Osteoblast (primary cell): ENCODE results near the gene CSNK2B. TPM values are rescaled to one million over a fixed set of nuclear protein-coding genes. Genes with fewer than 3 reads are reported as not detected.

Experiments
- DNase-seq: peaks from one replicate; pipeline ENCODE4 v3.0.0; 2011; ENCODE audit warnings: low spot score, mixed read lengths; ENCODE audit not compliant: insufficient read length; ENCODE audit errors: missing footprints
- H2AFZ ChIP-seq: 2 replicates; pipeline ENCODE4 v1.6.0; 2011; ENCODE audit warnings: mild to moderate bottlenecking, low read length
- H3K27ac ChIP-seq: 2 replicates; pipeline ENCODE4 v1.5.1; 2011; ENCODE audit warnings: mild to moderate bottlenecking, low read depth, low read length, moderate library complexity
- H3K27me3 ChIP-seq: 2 replicates; pipeline ENCODE4 v1.6.0; 2012; ENCODE audit warnings: mild to moderate bottlenecking, control low read depth, inconsistent platforms, low read length, moderate library complexity; ENCODE audit not compliant: insufficient read depth
- H3K36me3 ChIP-seq: 2 replicates; pipeline ENCODE4 v1.5.1; 2011; ENCODE audit warnings: mild to moderate bottlenecking, low read length, control low read depth, moderate library complexity; ENCODE audit not compliant: insufficient read depth
- H3K4me1 ChIP-seq: 2 replicates; pipeline ENCODE4 v1.5.1; 2011; ENCODE audit warnings: mild to moderate bottlenecking, low read length, control low read depth, moderate library complexity; ENCODE audit not compliant: insufficient read depth
- H3K4me2 ChIP-seq: 2 replicates; pipeline ENCODE4 v1.6.0; 2011; ENCODE audit warnings: mild to moderate bottlenecking, low read length; ENCODE audit not compliant: insufficient read depth
- H3K4me3 ChIP-seq: fragments of 200-600 bp; sonication (generic); 3 replicates; pipeline ENCODE4 v1.5.1; 2012; ENCODE audit warnings: mild to moderate bottlenecking, low read length, inconsistent platforms; ENCODE audit not compliant: insufficient read depth
- H3K79me2 ChIP-seq: 2 replicates; pipeline ENCODE4 v1.6.0; 2012; ENCODE audit warnings: mild to moderate bottlenecking, low read length, control low read depth, inconsistent platforms; ENCODE audit not compliant: insufficient read depth
- H3K9me3 ChIP-seq: 2 replicates; pipeline ENCODE4 v1.5.1; 2011; ENCODE audit warnings: low read depth, low read length, control low read depth
- H4K20me1 ChIP-seq: 2 replicates; pipeline ENCODE4 v1.6.0; 2012; ENCODE audit warnings: mild to moderate bottlenecking, low read length, control low read depth; ENCODE audit not compliant: insufficient read depth
- CTCF ChIP-seq: IDR thresholded peaks from 2 replicates; pipeline ENCODE4 v1.5.1; 2011; ENCODE audit warnings: mild to moderate bottlenecking, low read depth, low read length, moderate library complexity; ENCODE audit errors: extremely low read depth
- total RNA-seq: library from RNA; depleted of rRNA; stranded (reverse); fragments of >200 nt; gene quantifications from 2 replicates; pipeline ENCODE4 v1.2.3, GENCODE V29; 2012

The CSNK2B gene
- total RNA-seq, 1 donor = 150 TPM

DNA sequence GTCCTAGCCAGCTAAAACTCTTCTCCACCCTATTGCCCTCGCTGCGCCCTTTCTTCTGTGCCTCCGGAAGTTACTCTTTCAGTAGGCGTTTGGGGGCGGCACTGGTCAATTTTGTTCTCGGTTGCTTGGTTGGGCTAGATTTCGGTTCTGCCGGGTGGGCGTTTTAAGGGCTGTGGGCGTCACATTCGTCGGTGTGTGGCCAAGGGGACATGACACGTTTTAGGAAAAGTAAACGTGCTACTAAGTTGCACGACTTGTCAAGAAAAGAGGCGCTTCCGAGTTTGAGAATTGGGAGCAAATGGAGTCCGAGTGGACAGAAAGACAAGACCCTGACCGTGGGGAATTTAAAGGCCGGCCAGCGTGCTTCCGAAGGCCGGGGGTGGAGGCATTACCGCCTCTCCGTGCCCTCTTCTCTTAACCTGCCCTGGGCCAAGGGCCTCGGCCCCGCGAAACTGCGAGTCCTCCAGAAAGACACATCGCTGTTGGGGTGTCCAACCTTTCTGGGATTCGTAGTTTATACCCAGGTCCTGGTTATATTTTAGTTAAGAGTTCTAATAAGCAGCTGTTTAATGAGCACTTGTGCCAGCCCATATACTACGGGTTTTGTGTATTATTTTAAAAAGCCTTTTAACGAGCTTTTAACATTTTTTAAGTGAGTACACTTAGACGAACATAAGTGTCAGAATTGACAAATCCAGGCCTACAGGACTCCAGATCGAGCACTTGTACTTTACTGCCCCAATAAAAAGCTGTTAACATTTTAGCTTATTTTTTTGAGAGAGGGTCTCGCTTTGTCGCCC lies 12.8 kb upstream of the CSNK2B start:
- DNase-seq = peak; percentile 98
- peak overlapping the region; percentile 95 for H3K4me3 ChIP-seq

GRCh38 chr6:31654574-31655348 lies 11.1 kb upstream of the CSNK2B start:
- H3K79me2 ChIP-seq = peaks cover 75% of the 10 kb centered on the region
- H3K27me3 ChIP-seq = no peaks in the 10 kb centered on the region
- no peak overlapping the region for H3K27ac ChIP-seq
- no peaks in the 10 kb centered on the region for H3K9me3 ChIP-seq
- no peak for DNase-seq
- H2AFZ ChIP-seq = no peak overlapping the region
- TF ChIP-seq CTCF = no peak
- no peak overlapping the region for H3K4me3 ChIP-seq
- no peak overlapping the region for H3K4me2 ChIP-seq
- peaks cover 12% of the 10 kb centered on the region for H3K36me3 ChIP-seq
- peaks cover 32% of the 10 kb centered on the region for H3K4me1 ChIP-seq
- peaks cover 18% of the 10 kb centered on the region for H4K20me1 ChIP-seq

More for the DNA sequence above, 12.8 kb upstream of the CSNK2B start:
- Histone ChIP-seq H3K4me1 (peaks cover 21% of the 10 kb centered on the region), H4K20me1 (peaks cover 14% of the 10 kb centered on the region), H3K27ac (peak overlapping the region; percentile 99), H3K36me3 (peaks cover 27% of the 10 kb centered on the region), H3K9me3 (no peaks in the 10 kb centered on the region), H3K4me2 (peak overlapping the region; percentile 92), H2AFZ (peak overlapping the region; percentile 88), H3K79me2 (peaks cover 73% of the 10 kb centered on the region), H3K27me3 (no peaks in the 10 kb centered on the region)
- peak; percentile 6 for TF ChIP-seq CTCF

DNA sequence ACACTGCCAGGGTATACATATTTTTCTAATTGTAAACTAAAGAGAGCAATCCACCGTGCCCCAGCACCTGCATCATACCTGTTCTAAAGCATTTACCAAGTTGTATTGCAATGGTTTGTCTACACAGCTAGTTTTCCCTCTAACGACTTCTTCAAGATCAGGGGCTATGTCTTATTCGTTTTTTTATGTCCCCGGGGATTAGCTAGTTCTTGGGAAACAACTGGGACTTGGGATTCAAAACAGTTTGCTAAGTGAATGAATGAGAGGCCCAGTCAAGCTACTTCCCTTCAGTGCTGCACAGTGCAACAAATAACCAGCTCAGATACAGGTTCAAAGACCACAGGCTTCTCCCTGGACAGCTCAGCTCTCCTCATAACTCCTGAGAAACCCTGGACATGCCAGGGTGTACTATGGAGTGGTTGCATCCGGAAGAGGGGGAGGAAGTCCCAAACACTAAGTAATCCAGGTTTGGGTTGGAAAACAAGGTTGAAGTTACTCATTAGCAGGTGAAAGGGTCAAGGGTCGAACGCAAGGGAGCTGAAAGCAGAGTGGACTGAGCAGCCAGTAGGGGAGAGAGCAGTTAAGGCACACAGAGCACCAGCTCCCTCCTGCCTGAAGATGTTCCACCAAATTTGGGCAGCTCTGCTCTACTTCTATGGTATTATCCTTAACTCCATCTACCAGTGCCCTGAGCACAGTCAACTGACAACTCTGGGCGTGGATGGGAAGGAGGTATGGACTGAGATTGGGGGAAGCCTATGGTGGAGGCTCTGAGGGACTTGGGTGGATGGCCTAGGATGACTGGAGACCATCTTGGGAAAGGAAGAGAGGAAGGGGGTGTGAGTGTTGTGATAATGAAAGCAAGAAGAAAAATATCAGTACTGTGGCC lies 10.3 kb upstream of the CSNK2B start, which contains the start of gene APOM:
Gene APOM (plus strand): TSS at position 546 of the 889 bp plus-strand sequence. CDS start 73 bp downstream, at position 619.
- no peak for DNase-seq
- Histone ChIP-seq H3K27ac (no peak within 1 kb of the TSS), H4K20me1 (peaks cover 22% of the 10 kb centered on the region), H3K79me2 (peaks cover 75% of the 10 kb centered on the region), H3K9me3 (no peaks in the 10 kb centered on the region), H3K4me3 (no peak within 1 kb of the TSS), H3K4me1 (peaks cover 36% of the 10 kb centered on the region), H3K36me3 (peaks cover 12% of the 10 kb centered on the region), H3K27me3 (no peaks in the 10 kb centered on the region), H3K4me2 (no peak within 1 kb of the TSS), H2AFZ (no peak within 1 kb of the TSS)
- TF ChIP-seq CTCF = no peak
